Nephron progenitor cell (in vitro differentiated cells): ENCODE data around the gene ALG9.
A peak's percentile ranks its signal among the peaks of the same experiment; 100 is the strongest.

ENCODE experiments used
- DNase-seq: peaks from one replicate; pipeline ENCODE4 v3.0.0; 2021
- H3K27ac Mint-ChIP-seq: 2 replicates; pipeline ENCODE4 v1.8.0; 2021; ENCODE audit warnings: mild to moderate bottlenecking, moderate library complexity, mixed read lengths
- H3K27me3 Mint-ChIP-seq: 2 replicates; pipeline ENCODE4 v1.8.0; 2021; ENCODE audit warnings: mild to moderate bottlenecking, low read depth, mixed read lengths; ENCODE audit not compliant: poor library complexity
- H3K36me3 Mint-ChIP-seq: 2 replicates; pipeline ENCODE4 v1.8.0; 2021; ENCODE audit warnings: low read depth, mixed read lengths
- H3K4me1 Mint-ChIP-seq: 2 replicates; pipeline ENCODE4 v1.8.0; 2021; ENCODE audit warnings: mixed read lengths
- H3K4me3 Mint-ChIP-seq: 2 replicates; pipeline ENCODE4 v1.8.0; 2021; ENCODE audit warnings: mild to moderate bottlenecking, moderate library complexity, mixed read lengths
- H3K9me3 Mint-ChIP-seq: 2 replicates; pipeline ENCODE4 v1.8.0; 2021; ENCODE audit warnings: mild to moderate bottlenecking, moderate library complexity, mixed read lengths
- CTCF ChIP-seq: fragments of 200-600 bp; sonication (generic); IDR thresholded peaks from 2 replicates; pipeline ENCODE4 v1.5.0; 2021; ENCODE audit warnings: antibody characterized with exemption

Gene ALG9

GRCh38 chr11:111852103-111852502 is 19.3 kb downstream of the ALG9 start:
- Mint-ChIP-seq H3K27me3 (no peaks in the 10 kb centered on the region), H3K9me3 (no peaks in the 10 kb centered on the region), H3K4me1 (no peaks in the 10 kb centered on the region), H3K36me3 (peaks cover 57% of the 10 kb centered on the region), H3K4me3 (no peak overlapping the region), H3K27ac (no peak overlapping the region)
- no peak for DNase-seq
- TF ChIP-seq CTCF = no peak

- no peak overlapping the region for H3K27ac Mint-ChIP-seq
- no peak overlapping the region for H3K4me3 Mint-ChIP-seq
- peaks cover 54% of the 10 kb centered on the region for H3K36me3 Mint-ChIP-seq
- TF ChIP-seq CTCF = no peak
- H3K4me1 Mint-ChIP-seq = no peaks in the 10 kb centered on the region
- no peak for DNase-seq
- no peaks in the 10 kb centered on the region for H3K27me3 Mint-ChIP-seq
- H3K9me3 Mint-ChIP-seq = no peaks in the 10 kb centered on the region
Observed at GRCh38 chr11:111851636-111852035, 19.7 kb downstream of the ALG9 start.

- Mint-ChIP-seq H3K27me3 (no peaks in the 10 kb centered on the region), H3K27ac (no peak overlapping the region), H3K4me1 (no peaks in the 10 kb centered on the region), H3K4me3 (no peak overlapping the region), H3K36me3 (peaks cover 54% of the 10 kb centered on the region), H3K9me3 (no peaks in the 10 kb centered on the region)
- no peak for DNase-seq
- no peak for TF ChIP-seq CTCF
Observed at GRCh38 chr11:111851067-111851466, 20.3 kb downstream of the ALG9 start.

GRCh38 chr11:111849631-111850030 is 21.8 kb downstream of the ALG9 start:
- Mint-ChIP-seq H3K4me3 (no peak overlapping the region), H3K36me3 (peaks cover 45% of the 10 kb centered on the region), H3K27me3 (no peaks in the 10 kb centered on the region), H3K9me3 (no peaks in the 10 kb centered on the region), H3K27ac (no peak overlapping the region), H3K4me1 (no peaks in the 10 kb centered on the region)
- DNase-seq = no peak
- TF ChIP-seq CTCF = no peak

- no peak for TF ChIP-seq CTCF
- H3K9me3 Mint-ChIP-seq = no peaks in the 10 kb centered on the region
- H3K27me3 Mint-ChIP-seq = no peaks in the 10 kb centered on the region
- H3K36me3 Mint-ChIP-seq = peaks cover 32% of the 10 kb centered on the region
- no peak overlapping the region for H3K4me3 Mint-ChIP-seq
- H3K27ac Mint-ChIP-seq = peak overlapping the region; percentile 26
- H3K4me1 Mint-ChIP-seq = no peaks in the 10 kb centered on the region
- DNase-seq = no peak
Observed at GRCh38 chr11:111846636-111847035, 24.7 kb downstream of the ALG9 start.

GRCh38 chr11:111846063-111846462 is 25.3 kb downstream of the ALG9 start:
- peaks cover 5% of the 10 kb centered on the region for H3K4me1 Mint-ChIP-seq
- H3K36me3 Mint-ChIP-seq = peaks cover 28% of the 10 kb centered on the region
- H3K27me3 Mint-ChIP-seq = no peaks in the 10 kb centered on the region
- no peak overlapping the region for H3K27ac Mint-ChIP-seq
- TF ChIP-seq CTCF = no peak
- DNase-seq = no peak
- H3K9me3 Mint-ChIP-seq = no peaks in the 10 kb centered on the region
- H3K4me3 Mint-ChIP-seq = no peak overlapping the region
